ENCODE measurements around the gene CELF5. TPM values are rescaled to one million over a fixed set of nuclear protein-coding genes. Genes with fewer than 3 reads are reported as not detected.
"Not testable (repeated sequence)": the region's sequence is repeated elsewhere in the genome, so short reads cannot be mapped to it uniquely, and the experiment has no call there.

The CELF5 gene
- polyA plus RNA-seq, 4 donors: 0.51 to 2.0 (median 0.75) TPM

DNA sequence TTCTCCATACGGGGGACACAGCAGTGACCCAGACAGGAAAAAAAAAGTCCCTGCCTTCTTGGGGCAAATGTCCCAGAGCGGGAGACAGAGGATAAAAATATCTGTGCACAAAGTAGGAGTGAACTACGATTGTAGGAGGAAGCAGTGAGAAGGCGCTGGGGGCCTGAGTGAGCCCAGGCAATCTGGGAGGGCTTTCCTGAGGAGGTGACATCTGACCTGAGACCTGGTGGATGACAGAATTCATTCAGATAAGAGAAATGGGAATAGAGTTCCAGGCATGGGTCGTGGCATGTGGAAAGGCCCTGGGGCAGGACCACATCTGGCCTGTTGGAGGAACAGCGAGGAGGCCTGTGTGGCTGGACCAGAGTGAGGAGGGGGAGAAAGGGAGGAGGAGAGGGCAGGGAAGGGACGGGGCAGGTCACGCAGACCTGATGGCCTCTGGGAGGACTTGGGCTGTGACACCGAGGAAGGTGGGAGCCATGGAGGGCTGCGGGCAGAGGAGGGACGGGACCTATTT, 91.7 kb downstream of the CELF5 start:
- DNase-seq (ENCODE audit: low read depth in 4 of 4, low spot score in 3 of 4): no peak

DNA sequence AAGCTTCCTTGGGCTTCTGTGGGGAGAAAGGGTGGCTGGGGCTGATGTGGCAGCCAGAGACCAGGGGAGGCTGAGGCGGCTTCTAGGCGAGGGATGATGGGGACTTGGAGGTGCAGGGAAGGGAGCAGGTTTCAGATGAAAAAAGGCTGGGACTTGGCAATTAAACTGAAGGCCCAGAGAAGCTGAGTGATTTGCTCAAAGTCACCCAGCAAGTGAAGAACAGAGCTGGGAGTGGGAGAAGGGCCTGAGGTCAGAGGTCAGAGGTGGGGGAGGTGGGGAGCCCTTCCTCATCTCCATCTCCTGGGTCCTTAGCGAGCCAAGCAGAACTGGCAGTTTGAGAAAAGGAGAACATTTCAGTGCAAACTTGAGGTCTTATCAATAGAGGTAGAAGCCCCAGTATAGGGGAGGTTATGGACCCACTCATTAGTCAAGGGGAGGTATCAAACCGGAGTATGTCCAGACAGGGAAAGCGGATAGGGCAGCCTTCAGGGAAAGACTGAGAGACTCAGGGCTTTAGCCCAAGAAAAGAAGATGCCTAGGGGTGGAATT, 92.3 kb downstream of the CELF5 start:
- no peak for DNase-seq (ENCODE audit: low read depth in 4 of 4, low spot score in 3 of 4)

DNA sequence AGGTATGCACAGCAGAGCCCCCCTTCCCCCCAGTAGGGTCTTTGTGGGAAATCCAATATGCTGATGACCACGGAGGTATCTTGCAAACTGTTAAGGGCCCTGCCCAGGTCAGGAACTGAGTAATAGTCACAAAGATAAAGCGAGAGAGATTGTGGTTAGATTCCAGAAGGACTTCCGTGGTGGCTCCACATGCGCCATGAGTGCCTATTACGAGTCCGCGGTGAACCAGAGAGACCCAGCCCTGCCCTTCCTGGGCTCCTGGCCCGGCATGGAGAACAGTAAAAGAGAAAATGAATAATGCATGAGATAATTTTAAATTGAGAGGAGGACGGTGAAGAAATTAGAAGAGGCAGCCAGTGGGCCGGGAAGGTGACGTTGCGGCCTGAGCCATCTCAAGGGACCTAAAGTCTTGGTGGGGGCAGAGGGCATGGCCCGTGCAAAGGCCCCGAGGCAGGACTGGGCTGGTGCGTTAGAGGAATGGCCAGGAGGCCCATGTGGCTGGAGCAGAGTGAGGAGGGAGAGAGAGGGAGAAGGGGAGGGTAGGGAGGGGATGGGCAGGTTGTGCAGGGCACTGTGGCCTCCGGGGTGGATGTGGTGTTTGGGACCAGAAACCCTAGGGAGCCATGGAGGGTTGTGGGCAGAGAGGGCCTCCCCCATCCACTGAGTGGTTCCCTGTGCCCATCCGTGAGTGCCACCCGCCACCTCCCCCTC, 95.3 kb downstream of the CELF5 start:
- no peak for DNase-seq (ENCODE audit: low read depth in 4 of 4, low spot score in 3 of 4)

DNA sequence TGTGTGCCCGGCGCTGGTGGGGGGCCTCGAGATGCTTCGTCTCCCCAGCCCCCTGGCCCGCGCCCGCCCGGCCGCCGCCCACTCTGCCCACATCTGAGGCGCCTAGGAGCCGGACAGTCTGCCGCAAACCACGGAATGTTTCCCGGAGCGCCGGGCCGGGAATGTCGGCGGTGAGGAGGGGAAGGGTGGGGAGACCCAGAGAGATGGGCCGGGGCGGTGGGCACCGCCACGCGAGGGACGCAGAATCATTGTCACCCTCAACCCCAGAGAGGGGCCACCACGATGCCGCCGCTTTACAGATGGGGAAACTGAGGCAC, 95.9 kb downstream of the CELF5 start:
- no peak for DNase-seq (ENCODE audit: low read depth in 4 of 4, low spot score in 3 of 4)

DNA sequence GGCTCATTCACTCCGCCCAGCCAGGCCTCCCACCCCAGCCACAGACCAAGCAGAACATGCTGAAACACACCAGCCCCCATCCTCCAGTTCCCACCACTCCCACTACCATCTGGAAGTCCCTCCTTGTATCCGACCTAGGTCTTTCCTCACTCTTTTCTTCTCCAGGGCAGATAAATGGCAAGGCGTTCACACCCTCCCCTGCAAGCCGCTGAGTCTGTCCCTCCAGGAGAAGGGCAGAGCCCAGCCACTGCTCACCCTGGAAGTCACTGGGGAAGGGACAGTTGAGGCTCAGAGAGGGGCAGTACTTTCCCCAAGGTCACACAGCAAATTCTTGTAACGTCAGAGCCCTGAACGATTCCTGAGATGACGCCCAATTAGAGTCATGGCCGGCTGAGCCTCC, 96.4 kb downstream of the CELF5 start:
- DNase-seq (ENCODE audit: low read depth in 4 of 4, low spot score in 3 of 4): no peak

DNA sequence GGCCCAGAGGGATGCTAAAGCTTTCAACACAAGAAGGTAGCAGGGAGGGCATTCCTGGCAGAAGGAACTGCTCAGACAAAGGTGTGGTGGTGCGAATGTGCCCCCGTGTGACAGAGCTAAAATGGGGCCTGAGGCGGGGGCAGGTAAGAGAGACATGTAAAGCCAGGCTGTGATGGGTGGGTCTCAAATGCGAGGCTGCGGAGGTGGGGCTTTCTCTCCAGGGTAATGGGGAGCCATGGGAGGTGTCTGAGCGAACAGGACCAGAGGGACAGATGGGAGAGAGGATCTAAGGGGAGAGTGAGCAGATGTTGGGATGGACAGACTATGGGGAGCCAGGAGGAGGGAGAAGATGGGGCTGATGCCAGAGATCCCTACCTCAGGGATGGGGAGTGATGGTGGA, 97.2 kb downstream of the CELF5 start:
- DNase-seq (ENCODE audit: low read depth in 4 of 4, low spot score in 3 of 4): no peak

DNA sequence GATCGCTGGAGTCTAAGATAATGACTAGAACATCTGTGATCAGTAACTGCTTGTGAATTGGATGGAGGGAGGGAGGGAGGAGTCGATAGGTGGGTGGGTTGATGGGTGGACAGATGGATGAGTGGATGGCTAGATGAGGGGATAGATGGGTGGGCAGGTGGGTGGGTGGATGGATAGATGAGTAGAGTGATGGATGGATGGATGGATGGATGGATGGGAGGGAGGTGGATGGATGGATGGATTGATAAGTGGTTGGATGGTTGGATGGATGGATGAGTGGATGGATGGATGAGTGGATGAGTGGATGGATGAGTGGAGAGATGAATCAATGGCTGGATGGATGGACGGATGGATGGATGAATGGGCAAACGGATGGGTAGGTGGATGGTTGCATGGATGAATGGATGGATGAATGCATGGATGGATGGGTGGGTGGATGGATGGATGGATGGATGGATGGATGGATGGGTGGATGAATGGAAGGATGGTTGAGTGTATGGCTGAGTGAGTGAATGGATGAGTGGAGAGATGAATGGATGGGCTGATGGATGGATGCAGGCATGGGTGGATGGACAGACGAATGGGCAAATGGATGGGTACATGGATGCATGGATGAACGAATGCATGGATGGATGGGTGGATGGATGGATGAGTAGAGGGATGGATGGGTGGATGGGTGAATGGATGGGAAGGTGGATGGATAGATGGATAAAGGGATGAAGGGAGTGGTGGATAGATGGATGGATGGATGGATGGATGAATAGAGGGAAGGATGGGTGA, 97.9 kb downstream of the CELF5 start:
- no peak for DNase-seq (ENCODE audit: low read depth in 4 of 4, low spot score in 3 of 4)

DNA sequence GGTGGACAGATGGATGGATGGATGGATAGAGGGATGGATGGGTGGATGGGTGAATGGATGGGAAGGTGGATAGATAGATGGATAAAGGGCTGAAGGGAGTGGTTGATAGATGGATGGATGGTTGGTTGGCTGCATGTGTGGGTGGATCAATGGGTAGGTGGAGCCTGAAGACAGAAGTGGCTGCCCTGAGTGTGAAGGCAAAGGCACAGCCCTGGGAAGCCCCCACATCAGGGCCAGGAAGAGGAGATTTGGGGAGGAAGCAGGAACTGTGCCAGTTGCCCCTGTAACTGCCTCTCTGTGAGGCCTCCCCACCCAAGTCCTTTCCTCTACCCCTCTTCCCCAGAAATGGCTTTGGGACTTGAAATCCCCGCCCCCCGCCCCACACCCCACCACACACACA, 98.6 kb downstream of the CELF5 start:
- no peak for DNase-seq (ENCODE audit: low read depth in 4 of 4, low spot score in 3 of 4)

DNA sequence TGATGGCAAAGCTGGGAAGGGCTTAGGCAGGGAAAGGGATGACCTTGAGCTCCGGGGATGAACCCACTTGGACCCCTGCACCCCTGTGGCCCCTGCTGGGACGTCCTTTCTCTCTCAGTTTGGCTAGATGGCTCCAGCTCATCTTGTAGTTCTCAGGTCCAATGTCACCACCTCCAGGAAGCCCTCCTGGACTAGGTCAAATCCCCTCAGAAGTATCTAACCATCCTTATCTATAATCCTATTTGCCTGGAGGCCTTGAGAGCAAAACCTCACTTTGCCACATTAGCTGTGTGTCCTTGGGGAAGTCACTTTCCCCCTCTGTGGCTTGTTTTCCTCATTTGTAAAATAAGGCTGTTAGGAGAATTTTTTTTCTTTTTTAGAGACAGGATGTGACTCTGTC, 99.2 kb downstream of the CELF5 start:
- no peak for DNase-seq (ENCODE audit: low read depth in 4 of 4, low spot score in 3 of 4)

DNA sequence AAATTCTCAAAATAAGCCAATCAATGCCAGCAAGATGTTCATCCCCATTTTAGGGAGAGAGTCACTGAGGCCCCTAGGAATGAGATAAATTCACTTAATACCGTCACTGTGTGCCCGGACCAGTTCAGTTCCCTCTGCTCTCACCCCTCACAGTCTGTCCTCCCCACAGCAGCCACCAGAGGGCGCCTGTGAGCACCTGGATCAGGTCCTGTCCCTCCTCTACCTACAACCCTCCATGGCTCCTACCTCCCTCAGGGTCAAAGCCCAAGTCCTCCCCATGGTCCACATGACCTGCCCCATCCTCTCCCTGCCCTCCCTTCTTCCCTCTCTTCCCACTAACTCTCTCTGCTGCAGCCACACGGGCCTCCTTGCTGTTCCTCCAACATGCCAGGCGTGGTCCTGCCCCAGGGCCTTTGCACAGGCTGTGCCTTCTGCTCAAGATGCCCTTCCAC, 100.0 kb downstream of the CELF5 start:
- DNase-seq (ENCODE audit: low read depth in 4 of 4, low spot score in 3 of 4): no peak

DNA sequence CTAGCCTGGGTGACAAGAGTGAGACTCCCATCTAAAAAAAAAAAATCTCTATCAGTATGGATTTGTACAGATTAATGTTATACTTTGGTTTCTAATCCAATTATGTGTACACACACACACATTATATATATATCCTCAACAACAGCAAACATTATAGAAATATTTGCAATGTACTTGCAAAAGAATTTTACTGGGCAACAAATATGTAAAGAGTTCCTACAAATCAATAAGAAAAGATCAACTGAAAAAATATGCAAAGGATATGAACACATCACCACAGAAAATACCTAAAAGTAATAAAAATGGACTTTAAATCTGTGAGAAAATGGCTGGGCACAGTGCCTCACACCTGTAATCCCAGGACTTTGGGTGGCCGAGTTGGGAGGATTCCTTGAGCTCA, 101.0 kb downstream of the CELF5 start:
- no peak for DNase-seq (ENCODE audit: low read depth in 4 of 4, low spot score in 3 of 4)

DNA sequence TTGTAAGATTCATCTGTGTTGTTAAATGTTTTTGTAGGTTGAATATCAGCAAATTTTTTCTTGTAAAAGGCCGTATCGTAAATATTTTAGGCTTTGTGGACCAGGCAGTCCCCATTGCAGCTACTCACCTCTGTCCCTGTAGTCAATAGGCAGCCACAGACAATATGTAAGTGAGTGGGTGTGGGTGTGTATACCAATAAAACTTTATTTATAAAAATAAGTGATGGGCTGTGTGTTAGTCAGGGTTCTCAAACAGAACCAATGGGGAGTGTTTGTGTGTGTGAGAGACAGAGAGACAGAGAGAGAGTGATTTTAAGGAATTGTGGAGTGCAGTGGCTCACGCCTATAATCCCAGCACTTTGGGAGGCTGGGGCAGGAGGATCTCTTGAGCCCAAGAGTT, 104.3 kb downstream of the CELF5 start:
- no peak for DNase-seq (ENCODE audit: low read depth in 4 of 4, low spot score in 3 of 4)

DNA sequence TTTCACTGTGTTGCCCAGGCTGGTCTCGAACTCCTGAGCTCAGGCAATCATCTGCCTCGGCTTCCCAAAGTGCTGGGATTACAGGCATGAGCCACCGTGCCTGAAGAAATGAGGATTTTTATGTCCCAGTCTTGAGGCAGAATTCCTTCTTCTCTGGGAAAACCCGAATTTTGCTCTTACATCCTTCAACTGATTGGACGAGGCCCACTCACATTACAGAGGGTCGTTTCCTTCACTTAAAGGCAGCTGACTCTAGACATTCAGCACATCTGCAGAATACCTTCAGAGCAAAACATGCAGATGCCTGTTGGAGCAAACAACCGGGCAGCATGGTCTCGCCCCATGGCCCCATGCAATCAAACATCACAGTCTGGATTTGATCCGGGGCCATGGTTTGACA, 105.6 kb downstream of the CELF5 start:
- no peak for DNase-seq (ENCODE audit: low read depth in 4 of 4, low spot score in 3 of 4)

DNA sequence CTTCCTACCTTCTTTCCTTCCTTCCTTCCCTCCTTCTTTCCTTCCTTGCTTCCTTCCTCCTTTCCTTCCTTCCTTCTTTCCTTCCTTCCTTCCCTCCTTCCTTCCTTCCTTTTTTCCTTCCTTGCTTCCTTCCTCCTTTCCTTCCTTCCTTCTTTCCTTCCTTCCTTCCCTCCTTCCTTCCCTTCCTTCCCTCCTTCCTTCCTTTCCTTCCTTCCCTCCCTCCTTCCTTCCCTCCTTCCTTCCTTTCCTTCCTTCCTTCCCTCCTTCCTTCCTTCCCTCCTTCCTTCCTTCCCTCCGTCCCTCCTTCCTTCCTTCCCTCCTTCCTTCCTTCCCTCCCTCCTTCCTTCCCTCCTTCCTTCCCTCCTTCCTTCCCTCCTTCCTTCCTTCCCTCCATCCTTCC, 107.8 kb downstream of the CELF5 start:
- DNase-seq (ENCODE audit: low read depth in 4 of 4, low spot score in 3 of 4): not testable (repeated sequence)

DNA sequence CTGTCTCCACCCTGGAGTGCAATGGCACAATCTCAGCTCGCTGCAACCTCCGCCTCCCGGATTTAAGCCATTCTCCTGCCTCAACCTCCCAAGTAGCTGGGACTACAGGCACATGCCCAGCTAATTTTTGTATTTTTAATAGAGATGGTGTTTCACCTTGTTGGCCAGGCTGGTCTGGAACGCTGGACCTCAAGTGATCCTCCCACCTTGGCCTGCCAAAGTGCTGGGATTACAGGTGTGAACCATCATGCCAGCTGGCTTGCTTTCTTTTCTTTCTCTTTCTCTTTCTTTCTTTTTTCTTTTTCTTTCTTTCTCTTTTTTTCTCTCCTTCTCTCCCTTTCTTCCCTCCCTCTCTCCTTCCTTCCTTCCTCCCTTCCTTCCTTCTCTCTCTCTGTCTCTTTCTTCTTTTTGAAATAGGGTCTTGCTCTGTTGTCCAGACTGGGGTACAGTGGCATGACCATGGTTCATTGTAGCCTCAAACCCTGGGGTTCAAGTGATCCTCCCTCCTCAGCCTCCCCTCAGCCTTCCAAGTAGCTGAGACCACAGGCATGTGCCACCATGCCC, 108.6 kb downstream of the CELF5 start:
- DNase-seq (ENCODE audit: low read depth in 4 of 4, low spot score in 3 of 4): no peak

DNA sequence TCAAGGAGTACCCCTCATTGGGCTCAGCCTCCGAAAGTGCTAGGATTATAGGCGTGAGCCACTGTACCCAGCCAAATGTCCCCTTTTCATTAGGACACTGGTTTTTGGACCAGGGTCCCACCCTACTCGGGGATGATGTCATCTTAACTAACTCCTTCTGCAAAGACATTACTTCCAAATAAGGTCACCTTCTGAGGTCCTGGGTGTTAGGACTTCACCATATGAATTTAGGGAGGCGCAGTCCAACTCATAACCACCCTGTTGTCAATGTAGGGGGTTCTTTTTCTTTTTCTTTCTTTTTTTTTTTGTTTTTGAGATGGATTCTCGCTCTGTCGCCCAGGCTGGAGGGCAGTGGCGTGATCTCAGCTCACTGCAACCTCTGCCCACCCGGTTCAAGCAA, 109.2 kb downstream of the CELF5 start:
- DNase-seq (ENCODE audit: low read depth in 4 of 4, low spot score in 3 of 4): no peak

DNA sequence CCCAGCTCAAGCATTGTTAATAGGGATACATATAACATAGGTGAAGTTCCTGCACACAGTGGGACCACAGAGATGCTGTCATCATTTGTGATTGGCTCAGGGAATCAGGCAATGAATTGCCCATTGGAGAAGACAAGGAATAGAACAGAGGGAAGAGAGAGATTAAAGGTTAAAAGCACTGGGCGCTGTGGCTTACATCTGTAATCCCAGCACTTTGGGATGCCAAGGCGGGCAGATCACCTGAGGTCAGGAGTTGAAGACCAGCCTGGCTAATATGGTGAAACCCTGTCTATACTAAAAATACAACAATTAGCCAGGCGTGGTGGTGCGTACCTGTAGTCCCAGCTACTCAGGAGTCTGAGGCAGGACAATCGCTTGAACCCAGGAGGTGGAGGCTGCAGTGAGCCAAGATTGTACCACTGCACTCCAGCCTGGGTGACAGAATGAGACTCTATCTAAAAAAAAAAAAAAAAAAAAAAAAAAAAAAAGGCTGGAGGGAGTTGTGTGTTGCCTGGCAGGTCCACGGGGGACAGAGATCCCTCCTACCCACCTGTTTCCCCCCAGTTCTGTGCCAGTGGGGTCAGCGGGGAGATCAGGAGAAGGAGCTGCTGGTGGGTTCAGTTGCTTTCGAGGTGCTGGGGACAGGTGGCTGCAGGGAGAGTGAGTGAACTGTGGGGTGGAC, 110.4 kb downstream of the CELF5 start:
- DNase-seq (ENCODE audit: low read depth in 4 of 4, low spot score in 3 of 4): not testable (repeated sequence)

DNA sequence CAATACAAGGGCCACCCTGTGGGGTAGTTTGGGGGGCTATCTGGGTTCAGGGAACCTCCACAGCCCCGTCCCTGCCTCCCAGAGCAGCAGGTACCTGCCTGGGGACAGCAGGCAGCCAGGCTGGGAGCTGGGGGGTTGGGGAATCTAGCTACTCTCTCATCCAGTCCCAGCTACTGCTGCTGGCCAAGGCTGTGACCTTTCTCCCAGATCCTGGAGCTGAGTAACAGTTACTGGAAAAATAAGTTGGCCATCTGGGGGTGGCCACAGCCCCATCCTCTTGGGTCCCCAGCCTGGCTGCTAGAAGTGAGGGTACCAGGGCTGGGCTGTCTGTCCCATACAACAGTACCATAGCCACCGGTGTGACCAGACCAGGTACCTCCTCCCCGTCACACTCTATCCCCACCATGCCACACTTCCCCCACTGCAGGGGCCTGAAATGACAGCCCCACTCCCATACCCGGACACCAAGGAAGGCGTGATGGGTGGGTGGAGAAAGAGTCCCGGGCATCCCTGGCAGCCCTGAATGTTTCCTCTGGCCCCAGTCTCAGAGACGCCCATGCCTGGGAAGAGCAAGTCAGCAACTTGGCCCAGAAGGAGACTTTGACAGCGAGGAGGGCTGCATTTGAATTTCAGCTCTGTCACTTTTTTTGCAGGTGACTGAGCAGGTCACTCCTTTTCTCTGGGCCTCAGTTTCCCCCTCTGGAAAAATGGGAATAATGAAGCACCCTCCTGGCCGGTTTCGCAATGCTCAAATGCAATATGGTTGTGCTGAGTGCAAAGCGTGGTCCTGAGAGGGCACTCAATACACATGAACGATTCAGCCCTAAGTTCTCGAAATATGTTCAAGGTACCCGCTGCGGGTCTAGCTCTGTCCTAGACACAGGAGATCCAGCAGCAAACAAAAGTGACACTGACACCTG, 111.2 kb downstream of the CELF5 start:
- no peak for DNase-seq (ENCODE audit: low read depth in 4 of 4, low spot score in 3 of 4)

DNA sequence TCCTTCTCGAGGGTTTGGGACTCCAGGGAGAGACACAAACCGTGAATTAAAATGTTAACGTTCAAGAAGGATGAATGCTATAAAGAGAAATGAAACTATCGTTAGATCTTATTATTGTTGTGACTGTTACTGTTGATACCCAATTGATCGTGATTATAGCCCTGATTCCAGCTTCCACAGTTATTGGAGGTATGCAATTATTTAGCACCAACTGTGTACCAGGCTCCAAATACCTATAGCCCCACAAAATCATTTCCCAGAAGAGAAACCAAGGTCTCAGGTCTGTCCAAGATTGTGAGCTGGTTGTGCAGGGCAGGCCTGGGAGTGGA, 111.9 kb downstream of the CELF5 start:
- no peak for DNase-seq (ENCODE audit: low read depth in 4 of 4, low spot score in 3 of 4)

Data from right renal pelvis (tissue), 4 donors.